Smooth muscle cell (in vitro differentiated cells): ENCODE results near the gene TNK2. TPM values are rescaled to one million over a fixed set of nuclear protein-coding genes. Genes with fewer than 3 reads are reported as not detected.

Experiments used
- DNase-seq: peaks from one replicate; lab custom pipeline; 2025; ENCODE audit not compliant: unreplicated experiment; lab: John Stamatoyannopoulos, UW
- H2AFZ ChIP-seq: fragments of 200-600 bp; sonication (generic); 2 replicates; pipeline ENCODE4 v1.6.0; 2016; ENCODE audit warnings: antibody characterized with exemption, low read depth, mild to moderate bottlenecking
- H3F3A ChIP-seq: fragments of 200-600 bp; sonication (generic); 2 replicates; pipeline ENCODE4 v1.6.0; 2017; ENCODE audit warnings: antibody characterized with exemption, low read depth
- H3K27ac ChIP-seq: fragments of 200-600 bp; sonication (generic); 2 replicates; pipeline ENCODE4 v1.5.1; 2016; ENCODE audit warnings: low read depth, mild to moderate bottlenecking
- H3K27me3 ChIP-seq: fragments of 200-600 bp; sonication (generic); 2 replicates; pipeline ENCODE4 v1.6.1; 2016; ENCODE audit warnings: low read depth, mild to moderate bottlenecking
- H3K36me3 ChIP-seq: fragments of 200-600 bp; sonication (generic); 2 replicates; pipeline ENCODE4 v1.5.1; 2016; ENCODE audit warnings: low read depth
- H3K4me1 ChIP-seq: fragments of 200-600 bp; sonication (generic); 2 replicates; pipeline ENCODE4 v1.5.1; 2016; ENCODE audit warnings: low read depth
- H3K4me2 ChIP-seq: fragments of 200-600 bp; sonication (generic); 2 replicates; pipeline ENCODE4 v1.6.0; 2016; ENCODE audit warnings: mild to moderate bottlenecking
- H3K4me3 ChIP-seq: fragments of 200-600 bp; sonication (generic); 2 replicates; pipeline ENCODE4 v1.5.1; 2016; ENCODE audit warnings: mild to moderate bottlenecking
- H3K79me2 ChIP-seq: fragments of 200-600 bp; sonication (generic); 2 replicates; pipeline ENCODE4 v1.6.0; 2016; ENCODE audit warnings: low read depth, mild to moderate bottlenecking
- H3K9ac ChIP-seq: fragments of 200-600 bp; sonication (generic); 2 replicates; pipeline ENCODE4 v1.6.0; 2016; ENCODE audit warnings: low read depth
- H3K9me3 ChIP-seq: fragments of 200-600 bp; sonication (generic); replicated peaks from 2 replicates; pipeline ENCODE4 v1.5.1; 2016; ENCODE audit warnings: low read depth
- H4K20me1 ChIP-seq: fragments of 200-600 bp; sonication (generic); 2 replicates; pipeline ENCODE4 v1.6.0; 2016; ENCODE audit warnings: low read depth
- CTCF ChIP-seq: fragments of 200-600 bp; sonication (generic); IDR thresholded peaks from 2 replicates; pipeline ENCODE4 v1.5.1; 2017; ENCODE audit warnings: borderline replicate concordance, mild to moderate bottlenecking, antibody characterized with exemption; ENCODE audit not compliant: insufficient read depth, poor library complexity, severe bottlenecking
- WGBS: methylation state at CpG from one replicate; pipeline ENCODE4 v1.1.7; 2016; ENCODE audit warnings: low lambda C conversion rate; 5-methylcytosine and 5-hydroxymethylcytosine counted together
- polyA plus RNA-seq: library from polyadenylated mRNA; unstranded; fragments of >200 nt; fragmentation: Nextera tagmentation; extraction: Ambion mirVana; gene quantifications from 2 replicates; pipeline ENCODE4 v1.2.1, GENCODE V29; 2016
- total RNA-seq: library from RNA; depleted of rRNA; stranded (reverse); fragments of >200 nt; gene quantifications from 2 replicates; pipeline ENCODE4 v1.2.3, GENCODE V29; 2014

Gene TNK2
- total and polyA plus RNA-seq, 2 experiments from 2014 or later, result 2.8 to 10.6 TPM

GRCh38 chr3:195835791-195836190 is 72.6 kb downstream of the TNK2 start:
- no peaks in the 10 kb centered on the region for H4K20me1 ChIP-seq
- no peaks in the 10 kb centered on the region for H3K79me2 ChIP-seq
- WGBS, result 87% methylated on average over 13 of the region's 14 CpGs
- no peak overlapping the region for H3K4me2 ChIP-seq
- no peak overlapping the region for H2AFZ ChIP-seq
- no peaks in the 10 kb centered on the region for H3F3A ChIP-seq
- peaks cover 8% of the 10 kb centered on the region for H3K4me1 ChIP-seq
- H3K36me3 ChIP-seq, result no peaks in the 10 kb centered on the region
- no peak overlapping the region for H3K4me3 ChIP-seq
- no peak for TF ChIP-seq CTCF
- H3K9ac ChIP-seq, result no peak overlapping the region
- no peaks in the 10 kb centered on the region for H3K9me3 ChIP-seq
- no peak for DNase-seq
- no peaks in the 10 kb centered on the region for H3K27me3 ChIP-seq
- no peak overlapping the region for H3K27ac ChIP-seq

GRCh38 chr3:195834675-195835583 is 73.4 kb downstream of the TNK2 start:
- H3K4me2 ChIP-seq, result no peak overlapping the region

GRCh38 chr3:195829897-195830254 is 78.5 kb downstream of the TNK2 start:
- Histone ChIP-seq H3K4me3 (no peak overlapping the region), H3K79me2 (no peaks in the 10 kb centered on the region), H3K36me3 (no peaks in the 10 kb centered on the region), H3K4me2 (no peak overlapping the region), H2AFZ (no peak overlapping the region), H3K27me3 (no peaks in the 10 kb centered on the region), H3K9me3 (no peaks in the 10 kb centered on the region), H3K9ac (no peak overlapping the region), H4K20me1 (no peaks in the 10 kb centered on the region), H3K4me1 (no peaks in the 10 kb centered on the region), H3K27ac (no peak overlapping the region), H3F3A (no peaks in the 10 kb centered on the region)
- DNase-seq, result no peak
- no peak for TF ChIP-seq CTCF
- WGBS, result 92% methylated on average over 16 of the region's 16 CpGs

More at GRCh38 chr3:195834675-195835583, 73.4 kb downstream of the TNK2 start:
- DNase-seq, result no peak
- H4K20me1 ChIP-seq, result no peaks in the 10 kb centered on the region
- H3K4me1 ChIP-seq, result peaks cover 7% of the 10 kb centered on the region
- H3K9ac ChIP-seq, result no peak overlapping the region
- H3K4me3 ChIP-seq, result no peak overlapping the region
- no peaks in the 10 kb centered on the region for H3K9me3 ChIP-seq
- no peak overlapping the region for H3K27ac ChIP-seq
- WGBS, result 88% methylated on average over 28 of the region's 29 CpGs
- TF ChIP-seq CTCF, result no peak
- no peaks in the 10 kb centered on the region for H3K36me3 ChIP-seq
- no peaks in the 10 kb centered on the region for H3K27me3 ChIP-seq
- no peaks in the 10 kb centered on the region for H3K79me2 ChIP-seq
- no peaks in the 10 kb centered on the region for H3F3A ChIP-seq
- no peak overlapping the region for H2AFZ ChIP-seq

GRCh38 chr3:195828762-195829161 is 79.6 kb downstream of the TNK2 start:
- Histone ChIP-seq H2AFZ (no peak overlapping the region), H3K27ac (no peak overlapping the region), H3F3A (no peaks in the 10 kb centered on the region), H3K36me3 (no peaks in the 10 kb centered on the region), H3K27me3 (no peaks in the 10 kb centered on the region), H4K20me1 (no peaks in the 10 kb centered on the region), H3K9ac (no peak overlapping the region), H3K9me3 (no peaks in the 10 kb centered on the region), H3K79me2 (no peaks in the 10 kb centered on the region), H3K4me1 (no peaks in the 10 kb centered on the region), H3K4me2 (no peak overlapping the region), H3K4me3 (no peak overlapping the region)
- no peak for DNase-seq
- TF ChIP-seq CTCF, result no peak
- WGBS, result 96% methylated on average over 9 of the region's 9 CpGs
